Prostate gland (tissue), 2 donors: ENCODE data around the gene SF3B2. TPM values are rescaled to one million over a fixed set of nuclear protein-coding genes. Genes with fewer than 3 reads are reported as not detected.

Experiments
- DNase-seq: peaks from one replicate; pipeline ENCODE4 v3.0.0-alpha.2; 2019; ENCODE audit warnings: low spot score
- H3K27ac ChIP-seq, 2 donors: fragments of 200-600 bp; sonication (generic); 2 replicates each; pipeline ENCODE4 v1.5.1; 2017 to 2019
- H3K27me3 ChIP-seq: fragments of 200-600 bp; sonication (generic); replicated peaks from 2 replicates; pipeline ENCODE4 v1.5.1; 2019; ENCODE audit not compliant: insufficient read depth
- H3K36me3 ChIP-seq, 2 donors: fragments of 200-600 bp; sonication (generic); 1 replicate in 1 of 2; 2 replicates in 1 of 2; pipeline versions ENCODE4 v1.5.1 to v1.8.1; 2017 to 2019
- H3K4me1 ChIP-seq: fragments of 200-600 bp; sonication (generic); replicated peaks from 2 replicates; pipeline ENCODE4 v1.5.1; 2019
- H3K4me3 ChIP-seq, 2 donors: fragments of 200-600 bp; sonication (generic); 2 replicates each; pipeline ENCODE4 v1.5.1; 2017 to 2019
- H3K9me3 ChIP-seq: fragments of 200-600 bp; sonication (generic); 2 replicates; pipeline ENCODE4 v1.5.1; 2017
- POLR2A ChIP-seq: fragments of 450-650 bp; IDR thresholded peaks from one replicate; pipeline ENCODE4 v1.6.1; 2016; ENCODE audit warnings: antibody characterized with exemption, mild to moderate bottlenecking
- POLR2AphosphoS5 ChIP-seq: sonication (generic); formaldehyde crosslinking; IDR thresholded peaks from one replicate; pipeline ENCODE4 v1.6.1; 2017; ENCODE audit warnings: antibody characterized with exemption
- WGBS: methylation state at CpG from one replicate; pipeline ENCODE4 v1.1.5; 2018; 5-methylcytosine and 5-hydroxymethylcytosine counted together
- intact Hi-C: fragments of 100-400 bp; cut with DNase I; formaldehyde crosslinking; loops from one replicate; pipeline ENCODE4 v1.14.2; 2022
- total RNA-seq, 2 donors: library from RNA; depleted of rRNA; stranded (reverse); fragments of >200 nt; gene quantifications; one replicate each; pipeline ENCODE4 v1.1.0, GENCODE V29; 2016
- TF ChIP-seq, protein P1 (sequence below), 4 experiments: fragments of 200-600 bp in 2 of 4; fragments of 450-650 bp in 2 of 4; sonication (generic) in 2 of 4; IDR thresholded peaks; 1 replicate in 3 of 4; 2 replicates in 1 of 4; pipeline ENCODE4 v1.5.1; 2016 to 2019; ENCODE audit warnings: antibody characterized with exemption in 4 of 4, mild to moderate bottlenecking in 2 of 4, moderate library complexity in 2 of 4

The SF3B2 gene
- total RNA-seq, 2 donors from 2014 or later, result 130 to 212 TPM

DNA sequence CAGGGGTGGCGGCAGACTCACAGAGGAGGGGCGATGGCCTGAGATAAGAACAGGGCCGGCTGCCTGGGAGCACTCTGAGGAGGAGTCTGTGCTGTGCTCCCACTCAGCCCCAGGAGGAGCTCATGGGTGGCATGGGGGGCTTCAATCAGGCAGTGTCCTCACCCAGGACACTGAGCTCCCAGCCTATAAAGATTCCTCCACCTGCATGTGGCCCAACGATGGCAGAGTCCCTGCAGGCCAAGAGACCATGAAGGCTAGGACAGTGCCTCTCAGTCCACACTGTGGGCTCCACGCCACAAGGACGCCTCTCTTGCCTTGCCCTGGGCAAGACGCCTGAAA is 38.4 kb upstream of the SF3B2 start:
- no peak for DNase-seq
- Histone ChIP-seq H3K27ac (no peak overlapping the region), H3K36me3 (no peaks in the 10 kb centered on the region), H3K27me3 (peaks cover 2% of the 10 kb centered on the region), H3K4me3 (no peak overlapping the region), H3K4me1 (no peaks in the 10 kb centered on the region), H3K9me3 (no peaks in the 10 kb centered on the region)
- intact Hi-C loops, result no loop called here
- TF ChIP-seq POLR2AphosphoS5 (no peak), POLR2A (no peak)
- TF ChIP-seq, protein P1, sequence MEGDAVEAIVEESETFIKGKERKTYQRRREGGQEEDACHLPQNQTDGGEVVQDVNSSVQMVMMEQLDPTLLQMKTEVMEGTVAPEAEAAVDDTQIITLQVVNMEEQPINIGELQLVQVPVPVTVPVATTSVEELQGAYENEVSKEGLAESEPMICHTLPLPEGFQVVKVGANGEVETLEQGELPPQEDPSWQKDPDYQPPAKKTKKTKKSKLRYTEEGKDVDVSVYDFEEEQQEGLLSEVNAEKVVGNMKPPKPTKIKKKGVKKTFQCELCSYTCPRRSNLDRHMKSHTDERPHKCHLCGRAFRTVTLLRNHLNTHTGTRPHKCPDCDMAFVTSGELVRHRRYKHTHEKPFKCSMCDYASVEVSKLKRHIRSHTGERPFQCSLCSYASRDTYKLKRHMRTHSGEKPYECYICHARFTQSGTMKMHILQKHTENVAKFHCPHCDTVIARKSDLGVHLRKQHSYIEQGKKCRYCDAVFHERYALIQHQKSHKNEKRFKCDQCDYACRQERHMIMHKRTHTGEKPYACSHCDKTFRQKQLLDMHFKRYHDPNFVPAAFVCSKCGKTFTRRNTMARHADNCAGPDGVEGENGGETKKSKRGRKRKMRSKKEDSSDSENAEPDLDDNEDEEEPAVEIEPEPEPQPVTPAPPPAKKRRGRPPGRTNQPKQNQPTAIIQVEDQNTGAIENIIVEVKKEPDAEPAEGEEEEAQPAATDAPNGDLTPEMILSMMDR (IDR thresholded peaks at IDR 0.05), result no peak
- 66% methylated on average over 7 of the region's 7 CpGs for WGBS

- intact Hi-C loops, result no loop called here
- Histone ChIP-seq H3K27me3 (peaks cover 2% of the 10 kb centered on the region), H3K36me3 (no peaks in the 10 kb centered on the region), H3K27ac (no peak overlapping the region), H3K4me3 (no peak overlapping the region), H3K4me1 (no peaks in the 10 kb centered on the region), H3K9me3 (no peaks in the 10 kb centered on the region)
- WGBS, result 88% methylated on average over 6 of the region's 6 CpGs
- DNase-seq, result no peak
- TF ChIP-seq POLR2A (no peak), POLR2AphosphoS5 (no peak)
- TF ChIP-seq, protein P1 (IDR thresholded peaks at IDR 0.05), result no peak
Observed at GRCh38 chr11:66014804-66015453, 37.2 kb upstream of the SF3B2 start.

DNA sequence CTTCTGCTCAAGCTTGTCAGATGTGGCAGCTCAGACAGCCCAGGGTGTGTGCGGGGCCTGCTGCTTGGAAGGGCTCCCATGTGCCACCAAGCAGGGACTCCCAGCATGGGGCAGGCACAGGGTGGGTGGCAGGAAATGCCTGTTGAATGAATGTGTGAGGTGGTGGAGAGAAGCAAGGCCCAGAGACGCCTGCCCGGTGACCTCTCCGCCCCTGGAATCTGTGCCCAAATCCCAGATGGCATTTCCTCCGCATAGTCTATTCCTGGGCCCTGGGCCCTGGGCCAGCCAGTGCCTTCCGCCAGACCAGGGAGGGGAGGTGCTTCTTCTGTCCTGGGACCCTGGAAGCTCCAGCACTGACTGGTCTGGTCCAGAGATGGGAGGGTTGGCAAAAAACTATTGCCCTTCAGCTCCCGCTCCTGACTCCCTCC is 36.7 kb upstream of the SF3B2 start:
- TF ChIP-seq, protein P1 (IDR thresholded peaks at IDR 0.05), result no peak
- TF ChIP-seq POLR2A (no peak), POLR2AphosphoS5 (no peak)
- Histone ChIP-seq H3K36me3 (no peaks in the 10 kb centered on the region), H3K4me3 (no peak overlapping the region), H3K4me1 (no peaks in the 10 kb centered on the region), H3K27me3 (peaks cover 2% of the 10 kb centered on the region), H3K9me3 (no peaks in the 10 kb centered on the region), H3K27ac (no peak overlapping the region)
- intact Hi-C loops, result no loop called here
- no peak for DNase-seq
- WGBS, result 81% methylated on average over 7 of the region's 7 CpGs

DNA sequence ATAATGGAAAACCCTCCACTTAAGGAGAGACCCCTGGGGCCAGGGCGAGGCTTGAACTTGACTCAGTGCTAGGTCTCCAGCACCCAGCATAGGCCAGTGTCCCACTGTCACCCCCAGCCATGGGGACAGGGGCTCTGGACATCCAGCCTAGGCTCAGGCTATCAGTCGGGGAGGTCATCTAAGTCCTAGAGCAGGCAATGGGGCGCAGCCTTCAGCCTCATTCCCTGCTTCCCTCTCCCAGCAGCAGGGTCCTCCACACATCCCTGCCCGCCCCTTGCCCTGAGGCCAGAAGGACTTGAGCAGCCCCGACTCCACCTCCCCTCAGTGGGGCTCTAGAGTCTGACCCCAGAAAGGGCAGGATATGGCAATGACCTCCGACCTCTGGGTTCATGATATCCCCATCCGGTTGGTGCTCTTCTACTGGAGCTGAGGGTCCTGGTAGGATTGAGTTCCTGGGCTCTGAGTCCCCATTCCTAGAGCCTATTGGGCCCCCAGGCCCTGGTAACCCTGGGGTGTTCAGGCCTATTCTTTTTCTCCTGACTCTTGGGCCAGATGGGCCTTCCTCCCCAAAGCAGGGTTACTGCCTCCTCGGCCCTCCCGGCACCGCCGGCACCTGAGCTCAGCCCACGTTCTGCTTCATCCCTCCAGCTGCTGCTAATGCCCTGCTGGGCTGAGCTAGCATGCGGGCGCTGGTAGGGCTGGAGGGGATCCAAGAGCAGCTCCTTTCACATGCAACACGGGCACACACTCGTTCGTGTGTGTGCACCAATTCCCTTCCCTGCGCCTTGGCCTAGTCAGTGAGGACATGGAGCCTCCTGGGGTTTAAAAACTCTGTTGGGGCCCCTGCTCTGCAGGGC is 36.0 kb upstream of the SF3B2 start:
- Histone ChIP-seq H3K36me3 (no peaks in the 10 kb centered on the region), H3K27me3 (peaks cover 2% of the 10 kb centered on the region), H3K9me3 (no peaks in the 10 kb centered on the region), H3K27ac (no peak overlapping the region), H3K4me1 (no peaks in the 10 kb centered on the region), H3K4me3 (no peak overlapping the region)
- intact Hi-C loops, result no loop called here
- WGBS, result 81% methylated on average over 18 of the region's 18 CpGs
- no peak for DNase-seq
- no peak for TF ChIP-seq POLR2A

GRCh38 chr11:66016793-66017177 is 35.4 kb upstream of the SF3B2 start:
- Histone ChIP-seq H3K27me3 (peaks cover 2% of the 10 kb centered on the region), H3K9me3 (no peaks in the 10 kb centered on the region), H3K4me3 (no peak overlapping the region), H3K36me3 (no peaks in the 10 kb centered on the region), H3K27ac (no peak overlapping the region), H3K4me1 (no peaks in the 10 kb centered on the region)
- TF ChIP-seq POLR2AphosphoS5 (no peak), POLR2A (no peak)
- TF ChIP-seq, protein P1 (IDR thresholded peaks at IDR 0.05), result no peak
- intact Hi-C loops, result no loop called here
- WGBS, result 90% methylated on average over 10 of the region's 10 CpGs
- no peak for DNase-seq
